ENCODE data around the gene ATP2C2. TPM values are rescaled to one million over a fixed set of nuclear protein-coding genes. Genes with fewer than 3 reads are reported as not detected.

Gene ATP2C2
- total RNA-seq, 1 experiment from 2014 or later: not detected

GRCh38 chr16:84331998-84332780 is 36.1 kb upstream of the ATP2C2 start:
- no TSS peak for BruUV-seq (replicated peaks)
- Histone ChIP-seq H3K4me3 (ENCODE audit: low read depth, low read length, poor library complexity, severe bottlenecking) (no peak overlapping the region), H3K36me3 (ENCODE audit: insufficient read depth, low read length, poor library complexity, severe bottlenecking) (no peaks in the 10 kb centered on the region), H3K27ac (ENCODE audit: low read depth, low read length, poor library complexity, severe bottlenecking) (no peak overlapping the region), H3K27me3 (replicated peaks; ENCODE audit: insufficient read depth, low read depth, low read length, poor library complexity) (no peaks in the 10 kb centered on the region), H3K4me1 (ENCODE audit: insufficient read depth, low read length, poor library complexity, severe bottlenecking) (no peaks in the 10 kb centered on the region), H3K9me3 (ENCODE audit: low read depth, low read length, poor library complexity, severe bottlenecking) (no peaks in the 10 kb centered on the region)
- POLR2A ChIA-PET (ENCODE audit: low non-redundant PET): no interaction called here
- CTCF ChIA-PET: no interaction called here
- no peak for DNase-seq (ENCODE audit: low spot score)
- intact Hi-C loops (cut with micrococcal nuclease; ENCODE audit: unreplicated experiment): no loop called here
- TF ChIP-seq CTCF (conservative IDR thresholded peaks at IDR 0.05; ENCODE audit: low read depth, low read length) (no peak), EZH2 (IDR thresholded peaks at IDR 0.05; ENCODE audit: borderline replicate concordance, low read depth, low read length, poor library complexity, severe bottlenecking) (no peak)

GRCh38 chr16:84332975-84333684 is 35.2 kb upstream of the ATP2C2 start:
- H3K27me3 ChIP-seq (replicated peaks; ENCODE audit: insufficient read depth, low read depth, low read length, poor library complexity): no peaks in the 10 kb centered on the region
- no peaks in the 10 kb centered on the region for H3K36me3 ChIP-seq (ENCODE audit: insufficient read depth, low read length, poor library complexity, severe bottlenecking)
- no peak overlapping the region for H3K4me3 ChIP-seq (ENCODE audit: low read depth, low read length, poor library complexity, severe bottlenecking)
- H3K27ac ChIP-seq (ENCODE audit: low read depth, low read length, poor library complexity, severe bottlenecking): no peak overlapping the region
- TF ChIP-seq CTCF (conservative IDR thresholded peaks at IDR 0.05; ENCODE audit: low read depth, low read length) (no peak), EZH2 (IDR thresholded peaks at IDR 0.05; ENCODE audit: borderline replicate concordance, low read depth, low read length, poor library complexity, severe bottlenecking) (no peak)
- H3K4me1 ChIP-seq (ENCODE audit: insufficient read depth, low read length, poor library complexity, severe bottlenecking): no peaks in the 10 kb centered on the region
- ChIA-PET POLR2A (ENCODE audit: low non-redundant PET) (no interaction called here), CTCF (no interaction called here)
- no TSS peak for BruUV-seq (replicated peaks)
- H3K9me3 ChIP-seq (ENCODE audit: low read depth, low read length, poor library complexity, severe bottlenecking): no peaks in the 10 kb centered on the region
- no peak for DNase-seq (ENCODE audit: low spot score)
- intact Hi-C loops (cut with micrococcal nuclease; ENCODE audit: unreplicated experiment): no loop called here

DNA sequence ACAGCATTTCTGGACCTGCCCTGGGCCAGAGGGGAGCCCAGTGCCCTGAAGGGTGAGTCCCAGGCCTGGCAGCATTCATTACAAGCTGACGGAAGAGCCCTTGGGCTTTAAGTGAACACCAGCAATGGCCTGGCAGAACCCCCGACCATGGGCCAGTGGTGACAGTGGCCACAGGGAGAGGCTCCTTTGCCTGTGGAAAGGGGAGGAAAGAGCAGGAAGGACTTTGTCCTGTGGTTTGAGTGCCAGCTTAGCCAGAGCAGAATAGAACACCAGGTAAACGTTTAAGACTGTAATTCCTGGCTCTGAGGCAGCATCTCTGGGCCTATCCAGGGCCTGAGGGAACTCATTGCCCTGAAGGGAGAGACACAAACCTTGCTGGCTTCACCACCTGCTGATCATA is 34.3 kb upstream of the ATP2C2 start:
- CTCF ChIA-PET: no interaction called here
- H3K27ac ChIP-seq (ENCODE audit: low read depth, low read length, poor library complexity, severe bottlenecking): no peak overlapping the region
- no peak for DNase-seq (ENCODE audit: low spot score)
- H3K36me3 ChIP-seq (ENCODE audit: insufficient read depth, low read length, poor library complexity, severe bottlenecking): no peaks in the 10 kb centered on the region
- TF ChIP-seq CTCF (conservative IDR thresholded peaks at IDR 0.05; ENCODE audit: low read depth, low read length): no peak
- no peak for TF ChIP-seq EZH2 (IDR thresholded peaks at IDR 0.05; ENCODE audit: borderline replicate concordance, low read depth, low read length, poor library complexity, severe bottlenecking)
- POLR2A ChIA-PET (ENCODE audit: low non-redundant PET): no interaction called here
- intact Hi-C loops (cut with micrococcal nuclease; ENCODE audit: unreplicated experiment): no loop called here
- BruUV-seq (replicated peaks): no TSS peak
- H3K4me3 ChIP-seq (ENCODE audit: low read depth, low read length, poor library complexity, severe bottlenecking): no peak overlapping the region
- H3K27me3 ChIP-seq (replicated peaks; ENCODE audit: insufficient read depth, low read depth, low read length, poor library complexity): no peaks in the 10 kb centered on the region
- no peaks in the 10 kb centered on the region for H3K4me1 ChIP-seq (ENCODE audit: insufficient read depth, low read length, poor library complexity, severe bottlenecking)
- H3K9me3 ChIP-seq (ENCODE audit: low read depth, low read length, poor library complexity, severe bottlenecking): no peaks in the 10 kb centered on the region
